ENCODE data around the gene SOWAHA.
"Not testable (repeated sequence)": the region's sequence is repeated elsewhere in the genome, so short reads cannot be mapped to it uniquely, and the experiment has no call there.

The SOWAHA gene

DNA sequence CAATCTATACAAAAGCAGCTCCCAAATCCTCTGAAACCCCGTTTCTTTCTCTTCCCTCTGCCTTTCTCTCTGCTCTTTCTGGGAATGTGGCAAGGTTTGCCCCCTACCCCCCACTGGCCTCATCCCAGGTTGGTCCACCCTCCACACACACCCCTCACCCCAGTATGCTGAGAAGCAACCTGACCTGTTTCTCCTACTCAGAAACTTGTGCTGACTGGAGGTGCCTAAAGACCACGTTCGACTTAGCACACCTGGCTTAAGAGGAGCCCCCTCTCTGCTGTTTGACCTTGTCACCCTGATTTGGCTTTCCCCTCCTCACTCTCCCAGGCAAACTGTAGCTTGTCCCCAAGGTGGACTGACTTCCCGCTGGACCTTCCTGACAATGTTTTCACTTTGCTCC lies 35.0 kb upstream of the SOWAHA start:
- no peak for DNase-seq

DNA sequence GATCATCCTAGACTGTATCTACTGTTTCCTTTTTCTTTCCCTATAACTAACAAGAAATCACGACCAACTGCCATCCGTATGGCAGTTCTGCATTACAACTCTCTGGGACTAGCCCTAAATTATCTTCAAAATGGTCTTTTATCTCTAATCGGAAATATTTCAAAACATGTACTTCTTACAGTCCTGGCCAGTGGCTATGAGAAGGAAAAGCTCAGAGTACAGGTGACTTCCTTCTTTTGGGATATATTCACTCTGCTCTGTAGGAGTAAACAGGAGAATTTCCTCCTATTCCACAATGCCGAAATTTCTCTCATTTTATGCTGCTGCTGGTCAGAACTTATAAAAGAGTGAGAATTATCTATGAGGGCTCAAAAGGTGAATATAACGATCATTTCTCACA lies 34.2 kb upstream of the SOWAHA start:
- no peak for DNase-seq

DNA sequence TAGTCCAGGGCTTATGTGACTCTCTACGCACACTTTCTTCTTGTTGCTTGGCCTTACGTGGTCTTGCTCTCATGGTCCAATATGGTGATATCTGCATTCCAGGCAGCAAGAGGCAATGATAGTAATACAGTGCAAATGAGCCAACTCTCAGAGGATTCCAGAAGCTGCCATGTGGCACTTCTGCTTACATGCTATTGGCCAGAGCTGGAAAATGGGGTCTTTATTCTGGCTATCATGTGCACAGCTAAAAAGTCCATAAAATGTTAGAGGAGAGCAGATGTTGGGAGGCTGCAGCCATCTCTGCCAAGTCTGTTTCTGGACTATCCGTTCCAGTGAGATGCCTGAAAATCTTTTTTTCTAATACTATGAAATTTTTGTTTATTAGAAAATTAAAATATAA lies 33.1 kb upstream of the SOWAHA start:
- no peak for DNase-seq

DNA sequence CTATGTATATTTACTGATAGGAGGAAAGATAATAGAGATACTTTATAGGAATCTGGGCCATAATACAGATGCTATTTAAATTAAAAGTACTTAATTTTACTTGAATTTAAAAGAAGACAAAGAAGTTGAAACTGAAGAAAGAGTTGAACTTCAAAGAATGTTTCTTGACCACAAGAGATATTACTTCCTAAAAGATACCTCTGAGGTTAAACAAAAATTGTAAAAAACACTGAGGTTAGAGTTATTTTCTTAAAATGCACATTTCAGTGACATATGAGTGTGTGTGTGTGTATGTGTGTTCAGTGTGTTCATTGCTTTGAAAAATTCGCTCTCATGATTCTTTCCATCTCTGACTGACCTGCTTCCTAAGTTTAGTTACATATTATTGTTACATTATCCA lies 32.5 kb upstream of the SOWAHA start:
- DNase-seq, result no peak

DNA sequence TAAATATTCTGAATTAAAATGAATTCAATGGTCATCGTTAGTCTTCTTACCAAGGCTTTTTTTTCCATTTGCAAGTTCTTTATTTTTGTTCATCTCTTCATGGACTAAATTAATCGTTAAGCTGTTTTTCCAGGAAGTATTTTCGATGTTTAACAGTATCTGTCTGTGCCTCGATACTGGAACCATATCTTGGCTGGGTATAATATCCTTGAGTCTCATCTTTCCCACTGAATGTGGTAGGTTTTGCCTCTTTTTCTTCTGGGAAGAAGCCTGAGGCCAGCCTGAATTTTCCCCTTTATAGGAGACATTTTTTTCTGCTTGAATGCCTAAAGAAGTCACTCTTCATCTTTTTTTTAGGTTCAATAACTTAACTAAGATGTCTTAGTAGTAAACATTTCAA lies 32.1 kb upstream of the SOWAHA start:
- no peak for DNase-seq

DNA sequence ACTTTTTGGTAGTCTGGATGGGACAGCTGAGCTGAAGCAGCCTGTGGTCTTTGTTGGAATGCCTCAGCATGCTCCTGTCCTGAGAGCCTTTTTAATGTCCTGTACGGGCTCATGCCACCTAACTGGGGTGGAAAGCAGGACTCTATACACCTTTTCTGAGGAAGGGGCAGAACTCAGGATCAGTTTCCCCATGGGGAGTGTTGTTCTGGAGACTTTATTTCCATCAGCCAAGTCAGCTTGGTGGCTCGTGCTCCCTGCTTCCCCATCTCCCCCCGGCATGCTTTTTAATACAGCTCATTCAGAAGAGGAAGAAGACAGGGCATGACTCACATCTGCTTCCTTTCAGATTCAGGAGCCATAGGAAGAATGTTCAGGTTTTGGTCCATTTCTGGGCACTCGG lies 31.0 kb upstream of the SOWAHA start:
- peak; percentile 13 for DNase-seq

DNA sequence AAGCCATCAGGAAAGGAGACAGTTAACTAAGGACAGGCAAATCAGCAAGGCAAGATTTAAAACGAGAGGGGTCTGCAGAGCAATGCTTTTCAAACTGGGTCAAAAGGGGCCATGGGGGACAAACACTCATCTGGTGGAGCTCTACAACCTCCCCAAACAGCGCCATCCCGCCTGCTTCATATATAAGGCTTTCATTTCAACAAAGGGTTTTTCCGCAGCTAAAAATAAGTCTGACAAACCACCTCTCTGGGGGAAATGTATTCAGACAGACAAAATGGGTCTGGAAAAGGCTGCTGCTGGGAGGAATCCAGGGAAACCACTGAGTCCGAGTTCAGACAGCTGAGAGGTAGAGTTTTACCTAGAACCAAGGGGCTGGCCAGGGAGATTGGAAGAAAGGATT lies 27.7 kb upstream of the SOWAHA start:
- DNase-seq, result no peak

DNA sequence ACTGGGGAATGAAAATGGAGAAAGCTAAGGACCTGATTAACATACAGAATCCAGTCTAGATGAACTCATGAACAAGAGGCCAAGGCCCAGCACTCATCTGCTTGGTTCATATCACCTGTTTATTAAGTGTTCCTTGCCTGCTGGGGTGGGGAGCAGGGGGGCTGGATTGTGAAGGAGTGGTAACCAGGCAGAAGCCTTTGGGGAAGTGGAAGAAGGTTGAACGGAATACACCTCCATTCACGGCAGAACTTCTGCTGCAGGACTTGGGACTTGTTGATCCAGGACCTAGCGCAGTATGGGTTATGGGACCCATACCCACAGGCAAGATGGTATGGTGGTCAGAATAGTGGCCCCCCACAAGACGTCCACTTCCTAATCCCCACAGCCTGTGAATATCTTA lies 27.2 kb upstream of the SOWAHA start:
- DNase-seq, result no peak

DNA sequence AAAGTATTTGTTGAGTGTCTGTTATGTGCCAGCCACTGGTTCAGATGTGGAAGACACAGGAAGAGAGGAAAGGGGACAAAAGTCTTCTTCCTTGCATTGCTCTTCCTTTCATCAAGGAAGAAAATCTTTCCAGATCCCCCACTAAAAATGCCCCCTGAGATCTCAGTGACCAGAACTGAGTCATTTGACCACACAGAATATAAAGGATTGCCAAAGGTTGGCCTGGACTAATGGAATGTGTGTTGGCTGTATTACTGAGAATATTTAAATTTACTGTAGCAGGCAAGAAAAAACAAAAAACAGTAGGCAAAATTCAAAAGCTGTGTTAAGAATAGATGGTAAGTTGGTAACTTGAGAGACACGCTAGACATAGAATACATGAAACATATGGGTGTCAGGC lies 26.0 kb upstream of the SOWAHA start:
- DNase-seq, result no peak

DNA sequence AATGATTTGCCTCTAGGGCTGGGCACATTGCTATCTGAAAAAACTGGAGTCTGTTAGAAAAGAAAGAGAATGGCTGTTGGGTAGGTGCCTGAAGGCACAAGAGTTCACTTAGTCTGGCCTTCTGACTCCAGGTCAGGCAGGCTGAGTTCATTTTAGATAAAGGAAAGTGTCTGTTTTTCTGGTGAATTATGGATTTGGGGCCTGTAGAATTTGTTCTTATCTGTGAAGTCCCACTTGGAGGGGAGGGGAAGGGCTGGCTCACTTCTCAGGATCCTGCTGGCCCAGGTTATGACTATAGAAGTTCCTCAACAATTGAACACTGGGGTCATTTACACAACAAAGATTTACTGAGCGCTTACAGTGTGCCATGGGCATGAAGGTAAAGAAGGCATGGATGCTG lies 24.6 kb upstream of the SOWAHA start:
- no peak for DNase-seq

DNA sequence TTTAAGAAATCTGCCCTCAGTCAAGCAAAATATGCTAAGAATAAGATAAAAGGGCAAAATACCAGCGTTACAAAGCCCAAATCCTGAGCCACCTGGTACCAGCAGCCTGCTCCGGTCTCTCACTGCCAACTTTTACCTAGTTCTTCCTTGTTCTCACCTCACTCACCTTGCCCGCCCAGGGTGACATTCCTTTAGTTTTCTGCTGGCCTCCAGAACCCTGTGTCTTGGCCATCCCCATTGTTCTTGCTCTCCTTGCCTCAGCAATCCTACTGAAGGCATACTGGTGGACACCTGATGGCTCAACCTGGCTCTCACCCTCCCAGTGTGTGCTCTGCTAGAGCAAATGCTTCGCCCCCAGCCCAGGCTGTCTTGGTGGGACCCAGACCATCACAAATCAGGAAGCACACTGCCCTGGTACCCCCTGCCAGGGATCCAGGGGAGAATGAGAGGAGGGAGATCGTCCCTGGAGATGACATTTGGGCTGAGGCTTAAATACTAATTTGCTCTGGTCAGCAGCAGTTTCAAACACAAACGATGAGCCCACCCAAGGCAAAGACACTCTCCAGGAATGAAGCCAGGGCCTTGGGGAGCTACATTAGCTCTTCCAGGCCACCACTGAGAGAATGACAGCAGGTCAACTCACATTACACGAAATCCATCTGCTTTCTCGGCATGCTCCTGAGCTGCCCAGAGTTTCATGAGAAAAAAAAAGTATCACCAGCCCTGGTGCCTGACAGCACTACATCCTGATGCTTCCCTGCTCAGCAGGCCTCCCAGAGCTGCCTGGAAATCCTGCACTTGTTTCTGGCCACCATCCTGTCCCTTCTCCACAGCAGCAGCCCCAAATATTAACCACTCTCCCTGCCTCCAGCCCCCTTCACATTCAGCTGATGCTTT lies 23.9 kb upstream of the SOWAHA start:
- no peak for DNase-seq

DNA sequence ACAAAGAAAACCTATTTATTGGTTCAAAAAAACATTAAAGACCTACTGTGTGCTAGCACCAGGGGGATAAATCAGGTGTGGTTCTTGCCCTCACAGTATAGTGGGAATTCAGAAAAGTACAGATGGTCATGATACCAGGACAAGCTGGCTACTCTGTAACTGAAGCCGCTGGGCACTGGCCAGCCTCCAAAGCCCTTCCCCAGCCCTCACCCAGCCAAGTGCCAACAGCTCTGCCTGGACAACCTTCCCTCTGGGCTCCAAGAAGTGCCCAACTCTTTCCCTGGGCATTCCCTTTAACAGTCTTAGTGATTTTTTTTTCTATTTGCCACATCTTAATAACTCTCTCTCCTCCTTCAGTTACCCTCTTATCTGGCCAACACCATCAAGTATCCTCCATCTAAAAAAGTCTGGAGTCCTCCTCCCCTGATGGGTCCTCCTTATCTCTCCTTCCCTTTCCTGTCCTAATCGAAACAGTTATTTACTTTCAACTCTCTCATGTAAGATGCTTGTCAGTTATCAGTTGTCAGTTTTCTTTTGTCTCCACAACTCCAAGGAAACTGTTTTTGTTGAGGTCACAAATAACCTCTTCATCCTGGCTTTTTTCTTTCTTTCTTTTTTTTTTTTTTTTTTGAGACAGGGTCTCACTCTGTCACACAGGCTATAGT lies 22.8 kb upstream of the SOWAHA start:
- no peak for DNase-seq

DNA sequence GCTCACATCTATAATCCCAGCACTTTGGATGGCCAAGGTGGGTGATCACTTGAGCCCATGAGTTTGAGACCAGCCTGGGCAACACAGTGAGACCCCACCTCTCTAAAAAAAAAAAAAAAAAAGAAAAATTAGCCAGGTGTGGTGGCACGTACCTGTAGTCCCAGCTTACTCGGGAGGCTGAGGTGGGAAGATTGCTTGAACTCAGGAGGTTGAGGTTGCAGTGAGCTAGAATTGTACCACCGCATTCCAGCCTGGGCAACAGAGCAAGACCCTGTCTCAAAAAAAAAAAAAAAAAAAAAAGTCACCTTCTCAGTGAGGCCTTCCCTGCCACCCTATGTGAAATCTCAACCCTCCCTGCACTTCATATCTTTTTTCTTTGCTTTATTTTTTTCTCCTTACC lies 22.1 kb upstream of the SOWAHA start:
- no peak for DNase-seq

DNA sequence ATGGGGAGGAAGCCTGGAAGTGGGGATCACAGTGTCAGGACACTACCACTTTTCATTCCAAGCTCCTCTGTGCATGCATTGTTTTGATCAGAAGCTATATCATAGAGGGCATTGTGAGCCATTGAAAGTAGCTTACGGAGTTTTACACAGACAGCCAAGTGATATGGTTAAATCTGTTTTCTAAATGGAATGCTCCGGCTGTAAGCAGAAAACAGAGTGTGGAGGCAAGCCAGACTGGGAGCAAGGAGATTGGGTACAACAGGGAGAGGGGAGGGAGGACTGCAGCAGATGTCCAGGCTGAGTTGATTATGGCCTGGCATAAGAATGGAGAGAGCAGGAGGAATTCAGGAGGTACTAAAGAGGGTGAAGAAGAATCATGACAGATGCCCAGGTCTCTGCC lies 15.5 kb upstream of the SOWAHA start:
- DNase-seq, result no peak

DNA sequence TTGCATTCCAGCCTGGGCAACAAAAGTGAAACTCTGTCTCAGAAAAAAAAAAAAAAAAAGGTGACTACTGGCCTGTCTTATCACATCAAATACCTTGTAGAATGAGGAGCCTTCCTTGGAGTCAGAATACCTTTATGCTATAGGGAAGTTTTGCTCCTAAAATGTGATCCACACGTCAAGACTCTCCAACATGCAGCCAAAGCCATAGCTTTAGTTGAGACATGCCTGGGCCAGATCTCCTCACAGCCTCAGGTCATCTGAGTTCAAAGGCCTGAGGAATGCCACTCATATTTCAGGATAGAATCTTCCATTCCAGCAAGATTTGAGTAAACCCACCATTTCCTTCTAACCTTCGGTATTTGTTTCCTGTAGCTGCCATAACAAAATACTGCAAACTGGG lies 13.7 kb upstream of the SOWAHA start:
- DNase-seq, result no peak

DNA sequence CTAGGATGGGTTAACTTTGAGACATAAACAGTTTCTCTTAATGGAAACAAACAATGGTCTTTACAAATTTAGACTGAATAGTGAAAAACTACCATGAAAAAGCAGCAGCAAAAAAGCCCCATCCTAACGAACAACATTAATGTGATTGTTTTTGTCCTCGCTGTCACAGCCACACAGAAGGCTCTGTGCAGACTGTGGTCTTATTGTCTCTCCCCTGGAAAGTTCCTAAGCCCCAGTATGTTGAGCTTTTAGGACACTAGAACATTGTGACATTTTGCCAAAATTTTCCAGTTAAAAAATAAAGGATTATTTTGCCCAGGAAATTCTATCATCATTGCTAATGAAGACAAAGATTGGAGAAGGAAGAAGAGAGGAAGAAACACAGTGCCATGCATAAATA lies 12.6 kb upstream of the SOWAHA start:
- no peak for DNase-seq

DNA sequence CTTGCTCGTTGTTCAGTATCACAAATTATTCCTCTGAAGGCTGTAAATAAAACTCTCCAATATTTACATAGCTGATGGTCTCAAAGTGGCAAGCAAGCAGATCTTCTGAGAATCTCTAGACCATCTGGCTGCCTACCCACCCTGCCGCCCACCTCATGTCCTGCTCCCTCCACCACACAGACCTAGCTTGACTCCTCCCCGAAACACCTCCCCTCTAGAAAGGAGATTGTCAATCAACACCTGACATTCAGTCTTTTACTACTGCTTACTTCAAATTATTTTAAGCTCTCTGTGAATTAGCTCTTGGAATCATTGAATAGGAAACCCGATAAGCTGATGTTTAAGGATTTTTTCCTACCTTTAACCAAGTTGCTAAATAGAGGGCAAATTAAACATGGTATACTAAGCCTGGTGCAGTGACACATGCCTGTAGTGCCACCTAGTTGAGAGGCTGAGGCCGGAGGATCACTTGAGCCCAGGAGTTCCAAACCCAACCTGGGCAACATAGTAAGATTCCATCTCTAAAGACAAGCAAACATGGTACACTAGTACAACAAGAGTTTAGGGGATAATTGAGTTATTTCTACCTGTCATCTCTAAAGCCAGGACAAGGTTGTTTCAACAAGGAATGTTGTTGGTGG lies 10.9 kb upstream of the SOWAHA start:
- no peak for DNase-seq

DNA sequence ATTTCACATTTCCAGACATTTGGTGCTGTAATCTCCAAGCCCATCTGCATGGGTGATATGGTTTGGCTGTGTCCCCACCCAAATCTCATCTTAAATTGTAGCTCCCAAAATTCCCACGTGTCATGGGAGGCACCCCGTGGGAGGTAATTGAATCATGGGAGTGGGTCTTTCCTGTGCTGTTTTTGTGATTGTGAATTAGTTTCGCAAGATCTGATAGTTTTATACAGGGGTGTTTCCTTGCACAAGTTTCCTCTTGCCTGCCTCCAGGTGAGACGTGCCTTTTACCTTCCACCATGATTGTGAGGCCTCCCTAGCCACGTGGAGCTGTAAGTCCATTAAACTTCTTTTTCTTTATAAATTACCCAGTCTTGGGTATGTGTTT lies 10.4 kb upstream of the SOWAHA start:
- not testable (repeated sequence) for DNase-seq

DNA sequence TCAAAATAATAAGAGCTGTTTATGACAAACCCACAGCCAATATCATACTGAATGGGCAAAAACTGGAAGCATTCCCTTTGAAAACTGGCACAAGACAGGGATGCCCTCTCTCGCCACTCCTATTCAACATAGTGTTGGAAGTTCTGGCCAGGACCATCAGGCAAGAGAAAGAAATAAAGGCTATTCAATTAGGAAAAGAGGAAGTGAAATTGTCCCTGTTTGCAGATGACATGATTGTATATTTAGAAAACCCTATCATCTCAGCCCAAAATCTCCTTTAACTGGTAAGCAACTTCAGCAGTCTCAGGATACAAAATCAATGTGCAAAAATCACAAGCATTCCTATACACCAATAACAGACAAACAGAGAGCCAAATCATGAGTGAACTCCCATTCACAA lies 8.9 kb upstream of the SOWAHA start:
- DNase-seq, result not testable (repeated sequence)

DNA sequence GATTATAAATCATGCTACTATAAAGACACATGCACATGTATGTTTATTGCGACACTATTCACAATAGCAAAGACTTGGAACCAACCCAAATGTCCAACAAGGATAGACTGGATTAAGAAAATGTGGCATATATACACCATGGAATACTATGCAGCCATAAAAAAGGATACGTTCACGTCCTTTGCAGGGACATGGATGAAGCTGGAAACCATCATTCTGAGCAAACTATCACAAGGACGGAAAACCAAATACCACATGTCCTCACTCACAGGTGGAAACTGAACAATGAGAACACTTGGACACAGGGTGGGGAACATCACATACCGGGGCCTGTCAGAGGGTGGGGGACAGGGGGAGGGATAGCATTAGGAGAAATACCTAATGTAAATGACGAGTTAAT lies 7.2 kb upstream of the SOWAHA start:
- DNase-seq, result not testable (repeated sequence)

DNA sequence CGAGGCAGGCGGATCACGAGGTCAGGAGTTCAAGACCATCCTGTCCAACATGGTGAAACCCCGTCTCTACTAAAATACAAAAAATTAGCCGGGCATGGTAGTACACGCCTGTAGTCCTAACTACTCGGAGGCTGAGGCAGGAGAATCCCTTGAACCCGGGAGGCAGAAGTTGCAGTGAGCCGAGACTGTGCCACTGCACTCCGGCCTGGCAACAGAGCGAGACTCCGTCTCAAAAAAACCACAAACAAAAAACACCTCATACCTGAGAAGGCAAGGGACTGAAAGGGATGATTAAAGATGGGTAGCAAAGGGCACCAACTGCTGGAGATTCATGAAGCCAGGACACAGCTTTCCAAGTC lies 6.3 kb upstream of the SOWAHA start:
- DNase-seq, result not testable (repeated sequence)

DNA sequence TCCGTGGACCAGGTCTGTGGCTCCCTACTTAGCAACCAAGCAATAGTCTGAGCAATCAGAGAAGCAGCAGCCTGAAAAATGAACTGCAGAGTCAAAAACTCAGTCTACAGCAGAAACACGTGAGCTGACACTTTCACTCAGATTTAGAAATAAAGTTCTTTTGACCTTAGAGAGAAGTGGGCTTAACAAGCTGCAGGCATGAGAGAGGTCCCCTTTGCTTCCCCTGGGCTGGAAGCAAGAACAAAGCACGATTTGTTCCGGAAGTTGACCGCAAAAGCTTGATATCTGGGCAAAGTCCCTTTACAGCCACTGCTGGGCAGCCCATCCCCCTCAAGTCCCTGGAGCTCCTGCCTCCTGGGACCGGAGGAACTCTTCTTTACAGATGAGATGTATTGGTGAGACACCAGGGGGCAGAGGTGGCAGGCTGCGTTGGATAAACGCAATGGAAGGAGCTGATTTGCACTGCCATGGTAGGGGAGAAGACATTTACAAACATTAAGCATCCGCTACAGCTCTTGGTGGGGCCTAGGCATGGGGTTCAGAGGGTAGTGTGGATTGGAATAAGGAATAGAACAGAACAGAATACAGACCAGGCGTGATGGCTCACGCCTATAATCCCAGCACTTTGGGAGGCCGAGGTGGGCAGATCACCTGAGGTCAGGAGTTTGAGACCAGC lies 5.8 kb upstream of the SOWAHA start:
- DNase-seq, result no peak

DNA sequence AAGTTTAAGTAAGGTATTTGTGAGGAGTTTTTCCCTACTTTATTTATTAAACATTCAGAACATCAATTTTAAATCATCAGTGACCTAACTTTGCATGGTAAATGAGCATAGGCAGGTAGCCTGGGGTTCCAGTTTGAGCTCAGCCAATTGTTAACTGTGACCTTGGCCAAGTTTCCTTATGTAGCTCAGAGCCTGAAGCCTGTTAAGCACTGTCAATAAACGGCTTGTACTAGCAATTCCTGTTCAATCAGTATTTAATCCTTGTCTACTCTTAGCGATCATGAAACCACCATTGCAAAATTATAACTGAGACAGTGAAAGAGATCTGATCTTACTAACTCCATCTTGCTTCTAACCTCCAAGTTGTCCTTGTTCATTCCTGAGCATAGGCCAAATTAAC lies 4.7 kb upstream of the SOWAHA start:
- no peak for DNase-seq

DNA sequence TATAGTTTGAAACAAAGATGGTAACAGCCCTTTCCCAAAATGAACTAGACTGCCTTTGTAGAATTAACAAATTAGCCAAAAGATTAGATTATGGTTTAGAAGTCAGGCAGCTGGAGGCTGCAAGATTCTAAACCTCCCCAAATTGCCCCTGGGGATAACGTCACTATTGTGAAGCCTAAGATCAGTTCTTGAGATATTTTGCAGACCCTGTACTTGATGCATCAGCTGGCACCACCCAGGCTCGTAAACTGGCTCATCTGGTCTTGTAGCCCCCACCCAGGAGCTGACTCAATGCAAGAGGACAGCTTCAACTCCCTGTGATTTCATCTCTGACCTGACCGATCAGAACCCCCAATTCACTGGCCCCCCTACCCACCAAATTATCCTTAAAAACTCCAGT lies 4.2 kb upstream of the SOWAHA start:
- no peak for DNase-seq
